Stimulated activated CD4-positive, alpha-beta T cell treated with anti-CD3 and anti-CD28 coated beads, Interleukin-15, amount 100 ng/mL, for 48 hours (primary cell): ENCODE results near the gene MYO3A.

Source experiments
- DNase-seq, 2 donors: peaks; one replicate each; pipeline ENCODE4 v3.0.0-alpha.2; 2020; ENCODE audit warnings: low read depth in 2 of 2

The MYO3A gene

GRCh38 chr10:26215396-26215934, 281.4 kb downstream of the MYO3A start:
- no peak for DNase-seq

GRCh38 chr10:26215935-26216584, 282.0 kb downstream of the MYO3A start:
- DNase-seq, result peak; percentile 15 to 35

- no peak for DNase-seq
Measured at GRCh38 chr10:26216585-26217395, 282.8 kb downstream of the MYO3A start, which contains the start of gene GAD2. TSS of gene GAD2 (plus strand) at chr10:26216774. CDS start at chr10:26216810, 36 bp downstream.

- DNase-seq, result no peak
Measured at GRCh38 chr10:26217396-26218086, 283.5 kb downstream of the MYO3A start.

- DNase-seq, result no peak
Measured at GRCh38 chr10:26219676-26220075, 285.6 kb downstream of the MYO3A start.

- DNase-seq, result no peak
Measured at GRCh38 chr10:26220901-26221300, 286.9 kb downstream of the MYO3A start.

- no peak for DNase-seq
Measured at GRCh38 chr10:26221541-26221940, 287.5 kb downstream of the MYO3A start.

- DNase-seq, result no peak
Measured at GRCh38 chr10:26222563-26222962, 288.5 kb downstream of the MYO3A start.

GRCh38 chr10:26225322-26225721, 291.3 kb downstream of the MYO3A start:
- no peak for DNase-seq

GRCh38 chr10:26227786-26228185, 293.8 kb downstream of the MYO3A start:
- DNase-seq, result no peak

GRCh38 chr10:26232174-26232573, 298.1 kb downstream of the MYO3A start:
- no peak for DNase-seq

- no peak for DNase-seq
Measured at GRCh38 chr10:26235761-26236160, 301.7 kb downstream of the MYO3A start.

GRCh38 chr10:26238378-26238777, 304.3 kb downstream of the MYO3A start:
- no peak for DNase-seq

- no peak for DNase-seq
Measured at GRCh38 chr10:26242706-26243350, 308.8 kb downstream of the MYO3A start.

GRCh38 chr10:26243351-26243720, 309.3 kb downstream of the MYO3A start:
- no peak for DNase-seq

GRCh38 chr10:26249681-26250080, 315.7 kb downstream of the MYO3A start:
- DNase-seq, result no peak

- no peak for DNase-seq
Measured at GRCh38 chr10:26251925-26252324, 317.9 kb downstream of the MYO3A start.

GRCh38 chr10:26254616-26255015, 320.6 kb downstream of the MYO3A start:
- no peak for DNase-seq

- DNase-seq, result no peak
Measured at GRCh38 chr10:26259341-26259740, 325.3 kb downstream of the MYO3A start.
